GM19397 (cell line): ENCODE data around the gene RGL3.
"Not testable (repeated sequence)": the region's sequence is repeated elsewhere in the genome, so short reads cannot be mapped to it uniquely, and the experiment has no call there.

Experiments used
- ATAC-seq: cut with Tn5 transposase; IDR thresholded peaks from one replicate; pipeline ENCODE4 v1.9.1; 2021; ENCODE audit warnings: mild to moderate bottlenecking, moderate library complexity; ENCODE audit not compliant: unreplicated experiment

RGL3 gene

DNA sequence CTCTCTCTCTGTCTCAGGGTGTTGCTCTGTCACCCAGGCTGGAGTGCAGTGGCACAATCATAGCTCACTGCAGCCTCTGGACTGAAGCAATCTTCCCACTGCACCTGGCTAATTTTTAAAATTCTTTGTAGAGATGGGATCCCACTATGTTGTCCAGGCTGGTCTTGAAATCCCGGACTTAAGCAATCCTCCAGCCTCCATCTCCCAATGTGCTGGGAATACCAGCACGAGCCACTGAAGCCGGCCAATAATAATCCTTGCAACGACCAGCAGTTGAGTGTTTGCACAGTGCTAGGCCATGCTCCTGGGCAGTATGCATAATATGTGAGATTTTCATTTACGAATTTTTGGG, 34.4 kb downstream of the RGL3 start:
- no peak for ATAC-seq

DNA sequence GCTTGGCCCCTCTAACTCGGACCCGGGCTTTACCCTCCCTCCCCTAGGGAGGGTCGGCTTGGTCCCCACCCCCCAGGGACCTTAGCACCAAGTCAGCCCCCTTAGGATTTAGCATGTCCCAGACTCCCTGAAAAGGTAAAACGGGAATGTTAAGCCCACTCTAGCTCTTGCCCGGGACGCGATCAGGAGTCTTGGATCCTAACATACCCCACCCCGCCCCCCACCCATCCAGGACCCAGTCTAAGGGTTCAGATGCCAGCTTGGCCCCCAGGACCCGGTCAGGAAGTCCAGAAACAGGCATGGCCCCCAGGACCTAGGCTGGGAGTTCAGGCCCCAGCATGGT, 35.4 kb downstream of the RGL3 start:
- ATAC-seq = no peak

DNA sequence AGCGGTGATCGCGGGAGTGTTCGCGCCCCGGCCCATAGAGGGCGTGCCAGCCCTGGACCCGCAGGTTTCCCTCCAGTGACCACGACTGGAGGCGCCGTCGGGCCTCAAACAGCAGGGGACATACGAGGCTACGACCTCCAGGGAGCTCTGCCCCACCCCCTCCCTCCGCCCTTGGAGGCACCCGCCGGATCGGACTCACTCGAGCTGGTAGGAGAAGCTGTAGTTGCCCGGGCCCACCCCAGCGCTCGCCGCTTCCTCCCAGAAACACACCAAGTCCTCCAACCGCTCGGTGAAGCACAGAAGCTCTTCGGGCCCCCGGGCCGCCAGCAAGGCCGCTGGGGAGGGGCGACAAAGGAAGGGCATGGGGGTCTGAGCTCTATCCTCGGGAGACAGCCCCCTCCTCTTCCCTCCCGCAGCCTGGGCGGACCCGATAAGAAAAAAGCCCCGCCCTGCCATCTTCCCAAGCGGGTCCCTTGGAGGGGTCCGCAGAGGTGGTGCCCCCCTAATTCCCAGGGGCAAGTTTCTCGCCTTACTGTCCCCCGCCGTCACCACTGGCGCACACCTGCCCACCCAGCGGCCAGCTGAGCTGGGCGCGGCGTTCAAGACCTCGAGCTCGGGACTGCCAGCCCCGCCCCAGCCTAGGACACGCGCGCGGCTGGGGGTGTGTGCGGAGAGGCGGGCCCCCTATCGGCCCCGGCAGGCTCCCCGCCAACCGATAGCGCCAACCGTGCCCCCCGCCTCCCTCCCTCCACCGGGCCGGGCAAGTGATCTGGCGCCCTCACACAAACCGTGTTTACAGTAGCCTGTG, 36.0 kb downstream of the RGL3 start:
- no peak for ATAC-seq

DNA sequence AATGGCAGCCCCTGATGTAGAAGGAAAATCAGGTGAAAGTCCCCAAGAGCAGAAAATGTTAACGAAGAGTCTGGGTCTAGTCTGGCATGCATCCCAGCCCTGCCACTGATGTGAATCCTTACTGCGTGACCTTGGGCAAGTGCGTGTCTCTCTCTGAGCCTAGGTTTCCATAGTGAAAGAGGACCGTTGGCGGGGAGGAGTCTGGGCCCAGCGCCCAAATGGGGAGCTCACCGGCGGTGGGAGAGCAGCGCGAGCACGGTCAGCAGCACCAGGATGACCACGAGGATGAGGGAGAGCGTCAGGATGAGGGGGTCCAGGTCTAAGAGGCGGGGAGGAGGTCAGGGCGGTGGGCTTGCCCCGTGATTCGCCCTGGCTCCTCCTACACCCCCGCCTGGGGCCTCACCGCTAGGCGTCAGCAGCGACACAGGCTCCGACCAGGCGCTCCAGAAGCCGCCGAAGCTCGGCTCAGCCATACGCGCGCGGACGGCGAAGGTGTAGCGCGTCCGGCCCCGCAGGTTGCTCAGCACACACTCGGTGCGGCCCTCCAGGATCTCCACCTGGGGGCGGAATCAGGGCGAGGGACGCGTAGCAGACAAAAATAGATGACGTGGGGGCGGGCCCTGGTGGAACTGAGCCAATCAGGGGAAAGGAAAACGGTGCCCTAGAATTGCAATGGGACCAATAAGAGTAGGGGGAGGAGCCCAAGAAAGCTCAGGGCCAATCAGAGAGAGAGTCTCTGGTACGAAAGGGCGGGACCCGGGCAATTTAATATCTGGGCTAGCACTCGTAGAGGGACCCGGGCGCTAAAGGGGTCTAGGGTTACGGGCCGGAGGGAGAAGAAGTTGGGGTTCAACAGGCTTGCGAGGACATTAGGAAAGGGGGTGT, 38.2 kb downstream of the RGL3 start:
- ATAC-seq = peak; percentile 82

DNA sequence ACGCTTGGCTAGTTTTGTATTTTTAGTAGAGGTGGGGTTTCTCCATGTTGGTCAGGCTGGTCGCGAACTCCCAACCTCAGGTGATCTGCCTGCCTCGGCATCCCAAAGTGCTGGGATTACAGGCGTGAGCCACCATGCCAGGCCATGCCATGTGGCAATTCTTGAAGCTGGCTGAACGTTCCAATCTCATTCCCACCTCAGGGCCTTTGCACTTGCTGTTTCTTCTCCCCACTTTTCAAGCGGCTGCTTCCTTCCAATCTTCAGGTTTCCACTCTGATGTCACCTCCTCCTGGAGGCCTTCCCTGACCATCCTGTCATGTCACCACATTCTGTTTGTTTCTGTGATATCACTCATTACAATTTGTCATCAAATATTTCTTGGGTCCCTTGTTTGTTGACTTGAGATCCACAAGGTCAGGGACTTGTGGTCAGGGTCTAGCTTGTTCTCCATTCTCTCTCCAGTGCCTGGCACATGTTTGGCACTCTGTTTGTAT, 39.2 kb downstream of the RGL3 start:
- no peak for ATAC-seq

DNA sequence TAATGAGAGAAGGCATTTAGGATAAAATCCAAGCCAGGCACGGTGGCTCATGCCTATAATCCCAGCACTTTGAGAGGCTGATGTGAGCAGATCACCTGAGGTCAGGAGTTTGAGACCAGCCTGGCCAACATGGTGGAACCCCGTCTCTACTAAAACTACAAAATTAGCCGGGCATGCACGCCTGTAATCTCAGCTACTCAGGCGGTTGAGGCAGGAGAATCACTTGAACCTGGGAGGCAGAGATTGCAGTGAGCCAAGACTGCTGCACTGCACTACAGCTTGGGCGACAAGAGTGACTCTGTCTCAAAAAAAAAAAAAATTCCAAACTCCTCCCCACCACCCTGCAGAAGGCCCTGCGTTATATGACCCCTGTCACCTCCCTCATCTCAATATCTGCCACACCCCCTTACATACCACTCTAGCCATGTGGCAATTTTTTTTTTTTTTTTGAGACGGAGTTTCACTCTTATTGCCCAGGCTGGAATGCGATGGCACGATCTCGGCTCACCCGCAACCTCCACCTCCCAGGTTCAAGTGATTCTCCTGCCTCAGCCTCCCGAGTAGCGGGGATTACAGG, 39.8 kb downstream of the RGL3 start:
- not testable (repeated sequence) for ATAC-seq

DNA sequence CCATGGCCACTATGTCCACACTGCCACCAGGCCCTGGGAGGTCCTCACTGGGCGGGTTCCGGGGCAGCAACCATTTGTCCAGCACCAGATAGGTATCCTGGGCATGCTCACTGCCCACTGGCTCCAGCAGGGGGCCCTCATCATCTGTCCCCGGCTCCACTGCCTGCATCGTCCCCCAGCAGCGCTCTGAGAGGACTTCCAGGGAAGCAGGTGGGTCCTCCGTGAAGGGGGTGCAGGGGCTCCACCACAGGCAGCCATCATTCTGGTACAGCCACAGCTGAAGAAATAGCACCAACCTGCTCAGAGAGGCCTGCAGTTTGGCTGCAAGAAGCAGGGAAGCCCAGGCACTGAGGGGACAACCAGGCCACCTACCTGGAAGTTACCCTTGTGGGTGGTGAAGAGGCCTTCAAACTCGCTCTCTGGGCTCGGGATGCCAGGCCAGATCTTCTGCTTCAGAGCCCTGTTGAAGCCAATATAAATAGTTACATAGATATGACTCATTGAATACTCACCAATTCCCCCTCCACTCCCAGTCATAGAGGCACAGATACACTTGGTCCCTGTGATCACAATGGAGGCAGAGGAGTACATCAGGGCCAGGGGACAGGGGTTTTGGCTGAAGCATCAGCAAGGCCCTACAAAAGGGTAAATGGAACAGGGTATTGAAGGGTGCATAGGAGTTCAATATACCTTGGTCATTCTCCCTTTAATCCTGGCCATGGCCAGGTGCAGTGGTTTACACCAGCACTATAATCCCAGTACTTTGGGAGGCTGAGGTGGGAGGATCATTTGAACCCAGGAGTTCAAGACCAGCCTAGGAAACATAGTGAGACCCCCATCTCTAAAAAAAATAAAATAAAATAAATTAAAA, 40.6 kb downstream of the RGL3 start:
- ATAC-seq = no peak

DNA sequence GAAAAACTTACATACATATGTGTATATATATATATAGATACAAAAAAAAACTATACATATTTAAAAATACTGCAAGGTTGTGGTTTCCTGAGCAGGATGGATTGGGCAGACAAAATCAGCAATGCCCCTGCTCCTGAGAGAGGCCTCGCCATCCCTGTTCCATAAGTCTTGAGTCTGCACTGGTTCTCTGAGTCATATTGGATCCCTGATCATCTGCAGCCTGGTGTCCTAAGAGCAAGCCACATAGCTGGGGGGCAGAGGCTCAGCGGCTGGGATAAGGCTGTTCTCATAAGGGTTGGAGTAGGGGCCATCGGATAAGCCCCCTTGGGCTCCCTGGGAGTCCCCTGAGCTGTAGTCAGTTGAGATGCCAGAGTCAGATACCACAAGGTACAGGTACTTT, 41.4 kb downstream of the RGL3 start:
- ATAC-seq = no peak

DNA sequence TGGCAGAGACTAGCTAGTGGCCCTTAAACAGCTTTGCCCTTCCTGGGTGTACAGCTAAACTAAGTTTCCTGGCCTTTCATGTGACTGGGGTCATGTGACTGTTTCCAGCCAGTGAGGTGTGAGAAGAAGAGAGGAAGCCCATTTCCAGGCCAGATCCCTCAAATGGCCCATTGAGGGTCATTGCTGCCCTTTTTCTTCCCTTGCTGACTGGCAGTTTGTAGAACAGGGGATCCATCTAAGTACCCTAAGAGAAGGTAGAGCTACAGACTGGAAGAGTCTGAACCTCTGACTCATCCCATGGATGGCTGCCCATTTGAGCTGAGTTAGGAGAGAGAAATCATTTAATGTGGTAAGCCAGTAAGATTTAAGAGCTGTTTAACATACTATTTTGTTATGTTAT, 41.9 kb downstream of the RGL3 start:
- ATAC-seq = no peak

DNA sequence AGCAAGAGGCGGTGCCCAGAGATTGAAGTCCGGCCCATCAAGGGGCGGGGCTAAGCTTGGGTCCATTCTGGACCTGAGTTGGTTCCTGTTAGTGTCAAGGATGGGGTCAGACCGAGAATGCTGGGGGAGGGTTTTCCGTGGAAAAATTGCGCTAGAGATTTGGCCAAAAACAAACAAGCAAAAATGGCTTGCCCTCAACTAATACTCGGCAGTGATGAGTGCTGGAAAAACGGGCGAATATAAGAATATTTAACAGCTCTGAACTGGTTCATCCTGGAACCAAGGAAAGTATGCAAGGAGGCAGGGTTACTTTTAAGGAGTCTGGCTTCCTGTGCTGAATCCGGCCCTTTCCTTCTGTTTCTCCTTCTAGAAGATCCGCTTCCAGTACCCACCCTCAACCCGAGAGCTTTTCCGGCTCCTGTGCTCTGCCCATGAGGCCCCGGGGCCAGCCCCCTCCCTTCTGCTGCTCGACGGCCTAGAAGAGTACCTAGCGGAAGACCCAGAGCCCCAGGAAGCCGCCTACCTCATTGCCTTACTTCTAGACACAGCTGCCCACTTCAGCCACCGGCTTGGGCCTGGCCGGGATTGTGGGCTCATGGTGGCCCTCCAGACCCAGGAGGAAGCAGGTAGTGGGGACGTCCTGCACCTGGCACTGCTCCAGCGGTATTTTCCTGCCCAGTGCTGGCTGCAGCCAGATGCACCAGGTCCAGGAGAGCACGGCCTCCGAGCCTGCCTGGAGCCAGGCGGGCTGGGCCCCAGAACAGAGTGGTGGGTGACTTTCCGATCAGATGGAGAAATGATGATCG, 43.8 kb downstream of the RGL3 start:
- no peak for ATAC-seq

DNA sequence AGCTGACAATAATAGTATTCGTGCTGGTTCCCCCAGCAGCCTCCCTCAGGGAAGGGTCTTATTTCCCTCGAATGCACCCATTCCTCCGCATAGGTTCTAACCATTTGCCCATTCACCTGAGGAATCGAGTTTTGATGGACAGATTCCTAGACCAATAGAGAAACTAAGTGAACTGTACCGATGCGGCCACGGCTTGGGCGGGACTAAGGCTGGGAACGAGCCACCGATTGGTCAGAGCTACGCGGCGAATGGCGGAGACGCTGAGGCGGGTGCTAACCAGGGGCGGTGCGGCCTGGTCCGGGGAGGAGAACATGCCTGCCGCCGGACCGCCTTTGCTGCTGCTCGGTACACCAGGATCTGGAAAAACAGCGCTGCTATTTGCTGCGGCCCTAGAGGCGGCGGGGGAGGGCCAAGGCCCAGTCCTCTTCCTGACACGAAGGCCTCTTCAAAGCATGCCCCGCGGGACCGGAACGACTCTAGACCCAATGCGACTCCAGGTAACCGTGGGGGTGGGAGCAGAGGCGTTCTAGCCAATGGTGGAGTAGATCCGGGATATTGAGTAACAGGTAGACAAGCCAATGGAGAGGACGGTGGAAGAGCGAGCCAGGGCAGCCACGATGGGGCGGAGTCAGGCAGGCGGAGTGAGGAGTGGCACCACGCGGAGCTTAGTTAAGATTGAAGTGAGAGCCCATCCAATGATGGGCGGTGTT, 44.5 kb downstream of the RGL3 start, which contains the start of gene SWSAP1:
Gene SWSAP1 (plus strand): TSS at position 234 of the 710 bp plus-strand sequence. CDS start 15 bp downstream, at position 249.
- ATAC-seq = peak; percentile 90

DNA sequence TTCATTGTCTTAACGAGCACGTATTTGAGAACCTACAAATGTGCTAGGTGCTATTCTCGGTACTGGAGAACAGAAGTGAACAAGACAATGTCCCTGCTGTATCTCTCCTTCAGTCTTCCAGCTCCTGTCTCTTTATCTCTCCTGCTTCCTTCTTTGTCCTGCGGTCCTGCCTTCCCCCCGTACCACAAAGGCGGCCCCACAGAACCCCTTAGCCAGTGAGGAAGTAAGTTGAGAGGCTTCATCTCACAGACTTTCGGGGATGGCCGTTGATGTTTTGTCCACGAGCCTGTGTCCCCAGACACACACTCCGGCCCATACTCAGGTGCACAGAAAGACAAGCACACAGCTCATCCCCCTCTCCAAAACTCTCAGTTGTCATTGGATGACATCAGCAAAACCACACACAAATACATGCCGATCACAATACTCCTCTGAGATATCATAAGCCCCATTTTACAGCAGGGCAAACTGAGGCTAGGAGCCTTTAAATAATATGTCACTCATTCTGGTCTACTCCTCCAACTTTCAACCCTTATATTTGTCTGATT, 45.2 kb downstream of the RGL3 start:
- no peak for ATAC-seq

DNA sequence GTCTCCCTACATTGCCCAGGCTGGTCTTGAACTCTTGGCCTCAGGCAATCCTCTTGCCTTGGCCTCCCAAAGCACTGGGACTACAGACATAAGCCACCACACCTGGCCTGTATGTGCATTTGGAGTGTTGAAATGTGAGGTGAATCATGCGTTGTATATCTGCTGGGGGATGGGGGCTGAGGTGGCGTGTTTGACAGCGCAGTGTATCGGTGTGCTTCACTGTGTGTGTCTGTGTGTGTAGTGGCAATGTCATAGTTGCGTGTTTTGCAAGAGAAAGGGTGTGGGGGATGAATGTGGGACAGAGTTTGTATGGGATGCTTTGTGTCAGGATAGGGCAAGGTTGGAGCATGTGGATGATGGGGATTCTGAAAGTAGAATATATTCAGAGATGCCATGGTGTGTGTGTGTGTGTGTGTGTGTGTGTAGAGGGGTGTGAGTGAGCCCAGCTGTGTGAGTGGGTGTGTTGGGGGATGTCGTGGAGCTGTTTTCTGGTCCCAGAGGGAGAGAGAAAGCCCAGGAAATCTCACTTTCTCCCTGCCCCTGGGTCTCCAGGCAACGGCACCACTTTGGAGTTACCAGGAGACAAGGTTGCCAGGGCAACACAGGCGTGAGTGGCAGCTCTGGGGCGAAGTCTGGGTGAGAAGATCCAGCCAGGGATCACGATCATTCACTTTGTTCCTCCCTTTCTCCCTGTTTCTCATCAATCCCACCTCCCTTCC, 45.8 kb downstream of the RGL3 start:
- no peak for ATAC-seq

DNA sequence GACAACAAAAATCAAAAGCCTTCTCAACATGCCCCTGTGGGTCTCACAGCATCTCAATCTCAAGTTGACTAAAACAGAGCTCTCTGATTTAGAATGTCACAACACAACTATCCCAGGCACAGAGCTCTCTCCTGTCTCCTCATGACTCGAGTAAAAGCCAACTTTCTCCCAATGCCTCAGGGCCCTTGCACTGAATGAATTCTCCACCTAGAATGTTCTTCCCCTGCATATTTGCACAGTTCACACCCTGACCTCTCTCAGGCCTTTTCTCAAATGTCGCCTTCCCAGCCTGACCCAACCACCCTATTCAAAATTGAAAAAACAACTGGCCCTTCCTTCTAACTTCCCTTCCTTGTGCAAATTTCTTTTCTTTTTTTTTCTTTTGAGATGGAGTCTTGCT, 48.4 kb downstream of the RGL3 start:
- ATAC-seq = no peak

DNA sequence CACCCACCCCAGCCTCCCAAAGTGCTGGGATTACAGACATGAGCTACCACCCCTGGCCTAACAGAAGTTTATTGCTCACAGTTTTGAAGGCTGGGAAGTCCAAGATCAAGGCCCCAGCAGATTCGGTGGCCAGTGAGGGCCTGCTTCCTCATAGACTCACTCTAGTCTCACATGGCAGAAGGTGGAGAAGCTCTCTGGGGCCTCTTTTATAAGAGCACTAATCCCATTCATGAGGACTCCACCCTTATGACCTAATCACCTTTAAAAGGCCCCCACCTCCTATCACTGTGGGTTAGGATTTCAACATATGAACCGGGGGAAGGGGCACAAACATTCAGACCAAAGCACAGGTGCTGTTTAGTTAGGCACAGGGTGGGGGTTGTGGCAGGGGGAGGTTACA, 51.6 kb downstream of the RGL3 start:
- no peak for ATAC-seq

DNA sequence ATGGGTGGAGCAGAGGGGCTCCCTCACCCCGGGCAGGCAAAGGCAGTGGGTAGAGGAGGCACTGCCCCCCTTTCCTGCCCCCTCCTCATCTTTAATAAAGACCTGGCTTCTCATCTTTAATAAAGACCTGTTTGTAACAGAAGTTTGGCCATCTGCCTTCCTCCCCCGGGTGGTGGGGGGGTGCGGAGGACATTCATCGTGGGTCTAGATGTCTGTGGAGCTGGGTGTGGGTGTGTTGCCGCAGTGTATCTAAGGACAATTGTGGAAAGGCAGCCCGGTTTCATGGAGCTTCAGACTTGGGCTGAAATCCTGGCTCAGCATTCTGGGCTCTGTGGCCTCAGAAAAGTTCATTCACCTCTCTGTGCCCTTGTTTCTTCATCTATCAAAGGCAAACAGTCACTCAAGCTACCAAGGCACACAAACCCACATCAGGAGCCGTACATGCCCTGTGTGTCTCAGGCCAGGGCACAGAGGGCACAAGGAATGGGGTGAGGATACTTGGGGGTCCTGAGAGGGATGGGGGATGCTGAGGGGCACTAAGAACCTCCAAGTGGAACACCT, 53.5 kb downstream of the RGL3 start:
- no peak for ATAC-seq

DNA sequence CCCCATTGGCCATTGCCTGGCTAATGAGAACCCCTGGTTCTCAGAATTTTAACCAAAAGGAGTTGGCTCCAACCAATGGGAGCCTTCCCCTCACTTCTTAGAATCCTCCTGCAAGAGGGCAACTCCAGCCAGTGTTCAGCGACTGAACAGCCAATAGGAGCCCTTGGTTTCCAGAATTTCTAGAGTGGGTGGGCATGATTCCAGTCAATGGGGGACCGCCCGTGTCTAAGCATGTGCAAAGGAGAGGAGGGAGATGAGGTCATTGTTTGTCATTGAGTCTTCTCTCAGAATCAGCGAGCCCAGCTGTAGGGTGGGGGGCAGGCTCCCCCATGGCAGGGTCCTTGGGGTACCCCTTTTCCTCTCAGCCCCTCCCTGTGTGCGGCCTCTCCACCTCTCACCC, 54.2 kb downstream of the RGL3 start:
- no peak for ATAC-seq

DNA sequence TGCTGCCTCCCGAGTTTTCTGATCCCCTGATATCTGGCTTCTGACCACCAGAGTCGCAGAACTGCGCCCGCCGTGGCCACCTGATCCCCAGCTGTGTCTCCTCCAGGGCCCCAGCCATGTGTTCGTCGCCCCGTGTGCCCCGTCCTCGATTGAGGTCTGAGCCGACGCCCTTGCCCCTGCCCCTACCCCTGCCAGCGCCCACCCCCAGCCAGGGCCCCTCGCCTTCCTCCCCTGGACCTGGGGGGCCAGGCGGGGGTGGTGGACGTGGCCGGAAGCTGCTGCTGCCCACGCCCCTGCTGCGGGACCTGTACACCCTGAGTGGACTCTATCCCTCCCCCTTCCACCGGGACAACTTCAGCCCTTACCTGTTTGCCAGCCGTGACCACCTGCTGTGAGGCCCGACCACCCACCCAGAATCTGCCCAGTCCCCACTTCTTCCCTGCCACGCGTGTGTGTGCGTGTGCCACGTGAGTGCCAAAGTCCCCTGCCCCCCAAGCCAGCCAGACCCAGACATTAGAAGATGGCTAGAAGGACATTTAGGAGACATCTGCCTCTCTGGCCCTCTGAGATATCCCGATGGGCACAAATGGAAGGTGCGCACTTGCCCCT, 54.7 kb downstream of the RGL3 start:
- ATAC-seq = no peak
